ENCODE measurements around the gene RBM5.

Gene RBM5

DNA sequence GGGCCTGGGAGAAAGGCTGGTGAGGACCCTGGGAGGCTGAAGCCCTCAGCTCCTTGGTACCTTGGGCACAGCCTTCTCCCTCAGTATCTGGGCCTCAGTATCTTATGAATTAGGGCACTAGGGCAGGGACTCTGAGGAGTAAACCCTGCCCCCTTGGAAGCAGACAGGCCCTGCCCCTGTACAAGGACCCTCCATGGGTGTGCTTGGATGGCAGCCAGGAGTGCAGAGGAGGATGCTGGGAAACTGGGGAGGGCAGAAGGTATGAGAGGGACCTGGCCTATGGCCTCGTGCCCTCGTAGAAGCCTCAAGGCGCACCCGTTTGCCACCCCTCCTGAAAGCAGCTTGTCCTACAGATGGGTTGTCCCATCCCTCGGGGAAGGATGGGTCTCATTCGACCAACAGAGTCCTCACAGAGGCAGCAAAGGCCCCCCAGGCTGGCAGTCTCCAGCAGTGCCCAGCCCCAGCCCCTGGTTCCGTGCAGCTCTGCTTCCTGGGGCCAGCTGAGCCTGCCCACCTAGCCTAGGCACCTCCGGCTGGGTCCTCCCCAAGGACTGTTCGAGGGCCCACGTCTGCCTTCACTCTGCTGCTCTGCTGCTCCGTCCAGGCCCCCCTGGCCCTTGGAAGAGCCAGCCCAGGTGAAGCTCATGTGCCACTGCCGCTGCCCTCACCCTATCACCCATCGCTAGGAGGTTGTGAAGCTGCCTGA lies 51.2 kb downstream of the RBM5 start:
- Histone ChIP-seq H3K4me1 (ENCODE audit: control insufficient read depth, insufficient read depth, low read length, poor library complexity, severe bottlenecking) (peaks cover 27% of the 10 kb centered on the region), H3K27ac (ENCODE audit: low read depth, low read length, severe bottlenecking) (no peak overlapping the region), H3K9me3 (ENCODE audit: control insufficient read depth, low read length) (no peaks in the 10 kb centered on the region), H3K4me3 (ENCODE audit: extremely low read depth, insufficient read depth, low read length, poor library complexity, severe bottlenecking) (no peak overlapping the region), H3K36me3 (ENCODE audit: control insufficient read depth, insufficient read depth, low read length) (no peaks in the 10 kb centered on the region)
- WGBS, 2 experiments (ENCODE audit: insufficient coverage in 2 of 2): 95 to 96% methylated on average over 13 of the region's 13 CpGs

DNA sequence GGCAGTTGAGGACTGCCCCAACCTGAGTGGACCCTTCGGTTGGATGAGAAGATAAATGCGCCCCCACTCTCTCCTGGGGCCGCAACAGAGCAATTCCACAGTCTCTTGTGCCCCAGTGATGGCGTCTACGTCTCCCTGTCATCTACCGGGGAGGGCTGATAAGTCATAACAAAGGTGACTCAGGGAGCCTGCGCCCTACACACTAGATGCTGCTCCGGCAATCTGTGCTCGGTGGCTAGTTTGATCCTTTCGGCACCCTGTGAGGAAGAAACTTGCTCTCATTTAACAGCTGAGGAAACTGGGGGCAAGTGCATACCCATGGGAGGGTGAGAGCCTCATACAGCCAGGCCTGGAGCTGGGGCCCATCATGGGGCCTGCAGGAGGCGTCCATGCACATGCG lies 52.3 kb downstream of the RBM5 start:
- WGBS, 2 experiments (ENCODE audit: insufficient coverage in 2 of 2): 95 to 96% methylated on average over 11 to 12 of the region's 12 CpGs

DNA sequence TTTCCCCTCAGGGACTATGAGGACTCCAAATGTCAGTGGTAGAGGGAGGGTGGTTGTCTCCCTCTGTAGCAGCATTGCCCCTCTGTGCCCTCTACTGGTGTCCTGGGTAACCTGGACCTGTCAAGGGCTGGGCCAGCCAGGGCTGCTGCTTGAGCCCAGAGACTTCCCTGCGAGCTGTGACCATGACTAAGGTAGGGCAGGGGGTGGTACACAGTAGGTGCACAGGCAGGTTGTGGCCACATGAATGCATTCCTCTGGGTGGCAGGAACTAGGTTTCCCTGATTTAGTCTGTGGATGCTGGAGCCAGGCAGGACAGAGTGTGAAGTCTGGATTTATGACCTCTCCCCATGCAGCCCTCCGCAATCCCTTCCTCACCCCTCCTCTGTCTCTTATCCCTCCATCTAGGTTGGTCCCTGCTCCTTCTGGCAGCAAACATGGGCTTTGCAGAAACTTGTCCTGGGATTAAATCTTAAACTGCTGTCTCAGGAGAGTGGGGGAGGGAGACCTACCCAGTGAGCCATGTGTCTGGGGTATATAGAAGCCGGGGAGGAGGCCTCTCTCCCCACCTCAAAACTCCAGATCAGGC lies 57.7 kb downstream of the RBM5 start:
- H3K4me1 ChIP-seq (ENCODE audit: control insufficient read depth, insufficient read depth, low read length, poor library complexity, severe bottlenecking): peaks cover 9% of the 10 kb centered on the region

More for the DNA sequence above, 52.3 kb downstream of the RBM5 start:
- H3K36me3 ChIP-seq (ENCODE audit: control insufficient read depth, insufficient read depth, low read length): no peaks in the 10 kb centered on the region
- no peak overlapping the region for H3K27ac ChIP-seq (ENCODE audit: low read depth, low read length, severe bottlenecking)
- H3K4me3 ChIP-seq (ENCODE audit: extremely low read depth, insufficient read depth, low read length, poor library complexity, severe bottlenecking): no peak overlapping the region
- peaks cover 27% of the 10 kb centered on the region for H3K4me1 ChIP-seq (ENCODE audit: control insufficient read depth, insufficient read depth, low read length, poor library complexity, severe bottlenecking)
- no peaks in the 10 kb centered on the region for H3K9me3 ChIP-seq (ENCODE audit: control insufficient read depth, low read length)

DNA sequence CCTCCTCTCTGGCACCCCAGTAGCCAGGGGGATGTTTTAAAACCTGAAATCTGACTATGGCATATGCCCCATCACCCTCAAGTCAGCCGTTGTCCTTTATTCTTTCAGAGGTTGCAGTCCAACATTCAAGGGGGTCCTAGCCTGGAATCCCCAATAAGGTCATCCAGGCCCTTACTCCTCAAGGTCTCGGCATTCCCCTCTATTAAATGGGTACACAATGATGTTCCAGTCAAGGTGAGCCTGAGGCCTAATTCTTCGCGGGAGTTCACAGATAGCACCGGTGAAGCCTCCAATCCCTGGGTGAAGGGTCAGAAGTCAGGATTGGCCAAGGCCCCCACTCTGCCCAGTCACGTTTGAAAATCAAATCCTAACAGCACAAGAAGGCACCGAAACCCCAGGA lies 58.3 kb downstream of the RBM5 start:
- Histone ChIP-seq H3K27ac (ENCODE audit: low read depth, low read length, severe bottlenecking) (no peak overlapping the region), H3K4me1 (ENCODE audit: control insufficient read depth, insufficient read depth, low read length, poor library complexity, severe bottlenecking) (peaks cover 12% of the 10 kb centered on the region), H3K9me3 (ENCODE audit: control insufficient read depth, low read length) (no peaks in the 10 kb centered on the region), H3K4me3 (ENCODE audit: extremely low read depth, insufficient read depth, low read length, poor library complexity, severe bottlenecking) (no peak overlapping the region), H3K36me3 (ENCODE audit: control insufficient read depth, insufficient read depth, low read length) (no peaks in the 10 kb centered on the region)
- 97 to 98% methylated on average over 5 to 6 of the region's 7 CpGs for WGBS, 2 experiments (ENCODE audit: insufficient coverage in 2 of 2)

More for the DNA sequence above, 57.7 kb downstream of the RBM5 start:
- H3K4me3 ChIP-seq (ENCODE audit: extremely low read depth, insufficient read depth, low read length, poor library complexity, severe bottlenecking): no peak overlapping the region
- WGBS, 2 experiments (ENCODE audit: insufficient coverage in 2 of 2): 70 to 86% methylated on average over 1 of the region's 3 CpGs
- no peak overlapping the region for H3K27ac ChIP-seq (ENCODE audit: low read depth, low read length, severe bottlenecking)
- no peaks in the 10 kb centered on the region for H3K9me3 ChIP-seq (ENCODE audit: control insufficient read depth, low read length)
- H3K36me3 ChIP-seq (ENCODE audit: control insufficient read depth, insufficient read depth, low read length): no peaks in the 10 kb centered on the region

DNA sequence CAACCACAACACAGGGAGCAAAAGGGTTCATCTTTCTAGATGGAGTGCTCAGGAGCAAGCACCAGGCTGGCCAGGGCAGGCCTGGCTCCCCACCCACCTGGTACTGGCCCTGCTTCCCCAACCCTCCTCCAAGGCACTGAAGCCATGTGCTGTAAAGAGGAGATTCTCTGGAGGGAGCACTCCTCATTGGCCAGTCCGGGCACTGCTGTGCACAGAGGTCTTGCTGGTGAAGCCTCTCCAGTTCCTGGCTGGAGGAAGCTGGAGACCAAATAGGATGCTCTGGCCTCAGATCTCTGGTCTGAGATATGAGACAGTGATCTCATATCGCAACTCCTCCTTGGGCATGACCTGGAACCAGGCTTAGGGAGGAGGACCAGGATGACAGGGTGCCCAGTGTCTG lies 58.7 kb downstream of the RBM5 start:
- WGBS, 2 experiments (ENCODE audit: insufficient coverage in 2 of 2): 90% methylated on average over 2 of the region's 2 CpGs
- Histone ChIP-seq H3K27ac (ENCODE audit: low read depth, low read length, severe bottlenecking) (no peak overlapping the region), H3K4me1 (ENCODE audit: control insufficient read depth, insufficient read depth, low read length, poor library complexity, severe bottlenecking) (peaks cover 12% of the 10 kb centered on the region), H3K36me3 (ENCODE audit: control insufficient read depth, insufficient read depth, low read length) (no peaks in the 10 kb centered on the region), H3K9me3 (ENCODE audit: control insufficient read depth, low read length) (no peaks in the 10 kb centered on the region), H3K4me3 (ENCODE audit: extremely low read depth, insufficient read depth, low read length, poor library complexity, severe bottlenecking) (no peak overlapping the region)

DNA sequence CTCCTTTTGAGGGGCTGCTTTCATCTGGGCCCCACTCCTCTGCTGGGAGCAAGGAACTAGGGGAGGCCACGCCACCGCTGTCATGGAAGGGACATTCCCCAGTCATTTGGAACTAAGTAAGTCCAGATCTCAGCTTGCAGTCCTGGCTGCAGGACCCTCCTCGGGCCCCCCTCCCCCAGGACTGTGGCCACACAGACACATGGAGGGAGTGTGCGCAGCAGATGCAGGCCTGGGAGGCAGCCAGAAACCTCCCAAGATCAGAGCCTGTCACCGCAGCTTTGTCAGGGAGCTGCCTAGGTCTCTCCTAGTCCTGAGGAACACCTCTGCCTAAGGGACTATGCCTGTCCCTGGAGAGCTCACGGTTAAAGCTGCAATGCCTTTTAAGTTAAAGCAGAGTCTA lies 59.1 kb downstream of the RBM5 start:
- Histone ChIP-seq H3K9me3 (ENCODE audit: control insufficient read depth, low read length) (no peaks in the 10 kb centered on the region), H3K4me1 (ENCODE audit: control insufficient read depth, insufficient read depth, low read length, poor library complexity, severe bottlenecking) (peaks cover 12% of the 10 kb centered on the region), H3K36me3 (ENCODE audit: control insufficient read depth, insufficient read depth, low read length) (no peaks in the 10 kb centered on the region), H3K27ac (ENCODE audit: low read depth, low read length, severe bottlenecking) (no peak overlapping the region), H3K4me3 (ENCODE audit: extremely low read depth, insufficient read depth, low read length, poor library complexity, severe bottlenecking) (no peak overlapping the region)
- 74 to 85% methylated on average over 4 to 5 of the region's 6 CpGs for WGBS, 2 experiments (ENCODE audit: insufficient coverage in 2 of 2)

DNA sequence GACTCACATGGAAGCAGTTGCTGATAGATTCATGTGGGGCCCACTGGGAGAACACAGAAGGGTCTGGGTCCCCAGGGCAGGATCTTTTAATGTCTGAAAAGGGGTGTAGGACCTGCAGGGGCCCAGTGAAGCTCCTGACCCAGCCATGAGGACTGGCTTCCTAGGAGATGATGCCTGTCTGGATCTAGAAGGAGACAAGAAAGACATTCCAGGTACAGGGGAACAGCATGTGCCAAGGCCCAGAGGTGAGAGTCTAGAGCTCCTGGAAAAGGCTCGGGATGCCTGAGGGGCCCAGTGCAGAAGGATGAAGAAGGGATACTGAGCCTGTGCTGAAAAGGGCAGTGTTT lies 61.7 kb downstream of the RBM5 start:
- Histone ChIP-seq H3K27ac (ENCODE audit: low read depth, low read length, severe bottlenecking) (no peak overlapping the region), H3K4me3 (ENCODE audit: extremely low read depth, insufficient read depth, low read length, poor library complexity, severe bottlenecking) (no peak overlapping the region), H3K9me3 (ENCODE audit: control insufficient read depth, low read length) (no peaks in the 10 kb centered on the region), H3K36me3 (ENCODE audit: control insufficient read depth, insufficient read depth, low read length) (no peaks in the 10 kb centered on the region), H3K4me1 (ENCODE audit: control insufficient read depth, insufficient read depth, low read length, poor library complexity, severe bottlenecking) (peaks cover 16% of the 10 kb centered on the region)
- WGBS, 2 experiments (ENCODE audit: insufficient coverage in 2 of 2): 67 to 78% methylated on average over 1 of the region's 1 CpG

DNA sequence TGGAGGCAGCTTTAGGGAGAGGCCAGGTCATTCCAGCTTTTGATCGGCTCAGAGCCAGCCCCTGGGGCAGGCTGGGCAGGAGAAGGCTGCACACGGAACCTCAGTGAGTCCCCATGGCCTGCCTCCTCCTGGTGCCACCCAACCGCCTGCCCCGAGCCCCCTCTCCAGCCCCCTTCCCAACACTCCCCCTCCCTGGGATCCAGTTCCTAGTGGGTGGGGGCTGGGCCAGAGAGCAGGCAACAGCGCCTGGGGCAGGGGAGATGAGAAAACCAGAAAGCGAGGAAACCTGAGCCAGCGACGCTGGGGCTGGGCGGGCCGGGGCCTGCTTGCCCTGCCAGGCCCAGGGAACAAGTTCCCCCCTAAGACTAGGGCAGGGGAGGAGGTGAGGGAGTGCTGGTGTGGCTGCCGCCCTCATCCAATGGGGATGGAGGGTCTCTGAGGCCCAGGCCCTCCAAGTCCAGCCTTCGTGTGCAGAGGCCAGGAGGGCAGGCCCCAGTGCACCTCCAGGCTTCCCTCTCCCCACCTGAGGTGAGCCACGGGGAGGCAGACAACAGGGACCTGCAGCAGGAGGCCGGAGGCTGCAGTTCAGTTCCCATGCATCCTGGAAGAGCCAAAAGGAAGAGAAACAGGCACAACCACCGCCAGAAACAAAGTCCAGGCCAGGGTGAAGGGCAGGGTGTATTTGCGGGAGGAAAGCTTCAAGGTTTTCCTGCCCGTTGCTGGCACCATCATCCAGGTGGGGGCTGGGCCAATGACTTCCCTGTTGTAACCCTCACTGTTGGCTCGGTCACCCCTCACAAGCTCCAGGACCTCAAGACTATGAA lies 62.4 kb downstream of the RBM5 start:
- 62 to 71% methylated on average over 11 to 14 of the region's 18 CpGs for WGBS, 2 experiments (ENCODE audit: insufficient coverage in 2 of 2)
- Histone ChIP-seq H3K9me3 (ENCODE audit: control insufficient read depth, low read length) (no peaks in the 10 kb centered on the region), H3K4me3 (ENCODE audit: extremely low read depth, insufficient read depth, low read length, poor library complexity, severe bottlenecking) (no peak overlapping the region), H3K4me1 (ENCODE audit: control insufficient read depth, insufficient read depth, low read length, poor library complexity, severe bottlenecking) (peaks cover 16% of the 10 kb centered on the region), H3K27ac (ENCODE audit: low read depth, low read length, severe bottlenecking) (peak overlapping the region; percentile 45), H3K36me3 (ENCODE audit: control insufficient read depth, insufficient read depth, low read length) (no peaks in the 10 kb centered on the region)

DNA sequence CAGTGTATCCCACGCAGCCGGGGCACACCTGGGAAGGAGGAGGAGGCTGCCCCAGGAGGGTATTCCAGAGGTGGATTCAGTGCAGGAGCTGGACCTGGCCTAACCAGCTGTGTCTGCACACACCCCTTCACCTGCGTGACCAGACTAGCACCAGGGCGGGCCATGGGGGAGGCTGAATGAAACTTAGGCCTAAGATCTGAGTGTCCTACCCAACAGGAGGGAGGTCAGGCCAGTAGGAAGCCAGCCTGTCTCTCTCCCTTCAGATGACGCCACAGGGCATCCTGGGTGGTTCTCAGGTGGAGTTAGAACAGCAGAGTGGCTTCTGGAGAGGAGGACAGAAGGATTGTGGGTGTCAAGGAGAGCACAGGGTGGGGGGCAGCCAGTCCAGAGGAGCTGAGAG lies 63.0 kb downstream of the RBM5 start:
- 96 to 98% methylated on average over 2 to 4 of the region's 5 CpGs for WGBS, 2 experiments (ENCODE audit: insufficient coverage in 2 of 2)
- H3K27ac ChIP-seq (ENCODE audit: low read depth, low read length, severe bottlenecking): no peak overlapping the region

DNA sequence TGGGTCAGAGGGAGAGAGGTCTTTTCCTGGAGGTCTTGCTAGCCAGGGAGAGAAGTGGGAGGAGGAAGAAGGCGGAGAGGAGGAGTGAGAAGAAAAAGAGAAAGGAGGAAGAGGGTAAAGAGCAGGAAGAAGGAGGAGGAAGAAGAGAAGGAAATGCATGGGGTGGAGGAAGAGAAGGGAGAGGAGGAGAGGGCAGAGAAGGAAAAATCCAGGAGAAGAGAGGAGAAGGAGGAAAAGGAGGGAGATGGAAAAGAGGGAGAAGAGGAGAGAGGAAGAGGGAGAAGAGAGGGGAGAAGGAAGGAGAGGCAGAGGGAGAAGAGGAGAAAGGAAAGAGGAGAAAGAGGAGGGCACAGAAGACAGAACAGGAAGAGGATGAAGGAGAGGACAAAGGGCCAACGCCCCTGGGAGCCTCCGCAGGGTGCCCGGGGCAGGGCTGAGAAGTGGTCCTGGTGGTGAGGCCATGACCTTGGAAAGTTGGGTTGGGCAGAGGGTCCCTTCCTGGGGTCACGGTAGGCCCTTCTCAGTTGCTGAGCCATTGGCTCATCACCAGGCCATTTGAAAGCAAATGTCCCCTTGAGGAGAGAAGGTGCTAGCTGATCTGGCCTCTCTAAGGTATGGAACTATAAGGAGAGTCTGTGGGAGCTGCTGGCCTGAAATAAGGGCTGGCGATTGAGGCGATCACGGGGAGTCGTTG lies 65.2 kb downstream of the RBM5 start:
- WGBS, 2 experiments (ENCODE audit: insufficient coverage in 2 of 2): 55 to 56% methylated on average over 9 of the region's 9 CpGs
- no peaks in the 10 kb centered on the region for H3K9me3 ChIP-seq (ENCODE audit: control insufficient read depth, low read length)
- no peak overlapping the region for H3K27ac ChIP-seq (ENCODE audit: low read depth, low read length, severe bottlenecking)
- no peaks in the 10 kb centered on the region for H3K36me3 ChIP-seq (ENCODE audit: control insufficient read depth, insufficient read depth, low read length)
- H3K4me3 ChIP-seq (ENCODE audit: extremely low read depth, insufficient read depth, low read length, poor library complexity, severe bottlenecking): peak overlapping the region; percentile 47
- H3K4me1 ChIP-seq (ENCODE audit: control insufficient read depth, insufficient read depth, low read length, poor library complexity, severe bottlenecking): peaks cover 37% of the 10 kb centered on the region

More for the DNA sequence above, 63.0 kb downstream of the RBM5 start:
- no peaks in the 10 kb centered on the region for H3K9me3 ChIP-seq (ENCODE audit: control insufficient read depth, low read length)
- H3K4me1 ChIP-seq (ENCODE audit: control insufficient read depth, insufficient read depth, low read length, poor library complexity, severe bottlenecking): peaks cover 22% of the 10 kb centered on the region
- H3K4me3 ChIP-seq (ENCODE audit: extremely low read depth, insufficient read depth, low read length, poor library complexity, severe bottlenecking): no peak overlapping the region
- no peaks in the 10 kb centered on the region for H3K36me3 ChIP-seq (ENCODE audit: control insufficient read depth, insufficient read depth, low read length)

Data from mesodermal cell (in vitro differentiated cells).